NB4 (cell line): ENCODE data around the gene ASPG.

ENCODE experiments used
- MYC ChIP-seq: IDR thresholded peaks from 2 replicates; pipeline ENCODE4 v1.6.1; 2011; ENCODE audit warnings: low read depth, low read length
- POLR2A ChIP-seq: IDR thresholded peaks from 2 replicates; pipeline ENCODE4 v1.6.1; 2011; ENCODE audit warnings: mild to moderate bottlenecking; ENCODE audit not compliant: insufficient read length; ENCODE audit errors: extremely low read depth
- TF ChIP-seq, protein P1 (sequence below): IDR thresholded peaks from one replicate; pipeline ENCODE4 v1.5.1; 2012; ENCODE audit warnings: low read depth, low read length

DNA sequence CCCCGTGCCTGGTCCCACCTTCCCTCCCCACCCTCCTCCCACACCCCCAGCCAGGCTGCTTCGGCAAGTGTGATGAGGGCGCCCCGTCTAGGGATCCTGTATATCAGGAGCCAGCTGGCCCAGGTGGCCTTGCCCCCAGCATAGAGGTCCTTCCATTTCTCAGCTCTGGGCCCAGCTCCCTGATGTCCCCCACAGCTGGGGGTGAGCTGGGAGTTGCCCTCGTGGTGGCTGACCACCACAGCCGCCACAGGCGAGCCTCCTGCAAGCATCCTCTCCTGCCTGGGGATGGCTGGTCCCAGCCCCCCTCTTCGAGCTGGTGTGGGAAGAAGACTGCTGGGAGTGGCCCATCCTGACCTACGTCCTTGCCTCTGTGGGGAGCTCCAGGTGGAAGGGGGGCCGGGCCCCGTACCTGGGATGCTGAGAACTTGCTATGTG lies 7.4 kb downstream of the ASPG start:
- TF ChIP-seq, protein P1, sequence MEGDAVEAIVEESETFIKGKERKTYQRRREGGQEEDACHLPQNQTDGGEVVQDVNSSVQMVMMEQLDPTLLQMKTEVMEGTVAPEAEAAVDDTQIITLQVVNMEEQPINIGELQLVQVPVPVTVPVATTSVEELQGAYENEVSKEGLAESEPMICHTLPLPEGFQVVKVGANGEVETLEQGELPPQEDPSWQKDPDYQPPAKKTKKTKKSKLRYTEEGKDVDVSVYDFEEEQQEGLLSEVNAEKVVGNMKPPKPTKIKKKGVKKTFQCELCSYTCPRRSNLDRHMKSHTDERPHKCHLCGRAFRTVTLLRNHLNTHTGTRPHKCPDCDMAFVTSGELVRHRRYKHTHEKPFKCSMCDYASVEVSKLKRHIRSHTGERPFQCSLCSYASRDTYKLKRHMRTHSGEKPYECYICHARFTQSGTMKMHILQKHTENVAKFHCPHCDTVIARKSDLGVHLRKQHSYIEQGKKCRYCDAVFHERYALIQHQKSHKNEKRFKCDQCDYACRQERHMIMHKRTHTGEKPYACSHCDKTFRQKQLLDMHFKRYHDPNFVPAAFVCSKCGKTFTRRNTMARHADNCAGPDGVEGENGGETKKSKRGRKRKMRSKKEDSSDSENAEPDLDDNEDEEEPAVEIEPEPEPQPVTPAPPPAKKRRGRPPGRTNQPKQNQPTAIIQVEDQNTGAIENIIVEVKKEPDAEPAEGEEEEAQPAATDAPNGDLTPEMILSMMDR, result no peak
- TF ChIP-seq POLR2A (no peak), MYC (no peak)
